ENCODE measurements around the gene PITPNC1. TPM values are rescaled to one million over a fixed set of nuclear protein-coding genes. Genes with fewer than 3 reads are reported as not detected.

Gene PITPNC1
- polyA plus RNA-seq, 1 of the 3 experiments (the other 2 are of a cell fraction) = 18.4 TPM

DNA sequence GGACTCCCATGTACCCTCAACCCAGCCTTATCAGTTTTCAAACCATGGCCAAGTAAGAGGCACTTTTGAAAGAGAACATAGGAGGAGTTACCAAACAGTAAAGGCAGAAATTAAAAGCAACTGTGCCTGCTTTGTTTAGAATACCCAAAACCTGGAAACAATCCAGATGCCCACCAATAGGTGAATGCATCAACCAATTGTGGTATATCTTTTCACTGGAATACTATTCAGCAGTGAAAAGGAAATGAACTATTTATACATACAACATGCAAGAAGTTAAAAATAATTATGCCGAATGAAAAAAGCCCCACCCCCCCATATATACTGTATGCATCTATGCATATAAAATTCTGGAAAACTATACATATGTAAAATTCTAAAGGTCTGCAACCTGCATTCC is 37.0 kb downstream of the PITPNC1 start:
- Histone ChIP-seq H3K9me3 (no peaks in the 10 kb centered on the region), H3K27ac (ENCODE audit: low read depth in 2 of 2, low read length in 1 of 2) (no peak overlapping the region), H3F3A (replicated peaks; ENCODE audit: insufficient read depth) (peaks cover 5% of the 10 kb centered on the region), H3K9ac (no peak overlapping the region), H3K4me3 (ENCODE audit: low read depth in 2 of 2, low read length in 1 of 2) (no peak overlapping the region), H3K27me3 (ENCODE audit: insufficient read depth) (no peaks in the 10 kb centered on the region), H3K79me2 (ENCODE audit: insufficient read depth) (peaks cover 19% of the 10 kb centered on the region; the same call in 1 of the 2 replicates), H2AFZ (ENCODE audit: low read depth) (no peak overlapping the region), H3K36me3 (replicated peaks in 1 of 2; ENCODE audit: control insufficient read depth in 1 of 2, insufficient read depth in 2 of 2, low read length in 1 of 2) (no peaks in the 10 kb centered on the region), H3K4me1 (ENCODE audit: control insufficient read depth in 1 of 2, insufficient read depth in 2 of 2, low read depth in 1 of 2, low read length in 1 of 2) (no peaks in the 10 kb centered on the region), H3K9me2 (no peaks in the 10 kb centered on the region), H4K20me1 (ENCODE audit: insufficient read depth) (no peaks in the 10 kb centered on the region), H3K4me2 (no peak overlapping the region)
- POLR2A ChIA-PET = no interaction called here
- CTCF ChIA-PET = interaction anchor here (1.3 kb wide), 1 partner anchor 27 kb away, joined by 4 read pairs; no protein-coding TSS in a partner anchor
- WGBS (ENCODE audit: low lambda C conversion rate) = 100% methylated on average over 1 of the region's 1 CpG
- TF ChIP-seq RFX5 (IDR thresholded peaks at IDR 0.05; ENCODE audit: low read length) (no peak), GABPA (IDR thresholded peaks at IDR 0.05; ENCODE audit: low read depth) (no peak)
- TF ChIP-seq, protein P1, sequence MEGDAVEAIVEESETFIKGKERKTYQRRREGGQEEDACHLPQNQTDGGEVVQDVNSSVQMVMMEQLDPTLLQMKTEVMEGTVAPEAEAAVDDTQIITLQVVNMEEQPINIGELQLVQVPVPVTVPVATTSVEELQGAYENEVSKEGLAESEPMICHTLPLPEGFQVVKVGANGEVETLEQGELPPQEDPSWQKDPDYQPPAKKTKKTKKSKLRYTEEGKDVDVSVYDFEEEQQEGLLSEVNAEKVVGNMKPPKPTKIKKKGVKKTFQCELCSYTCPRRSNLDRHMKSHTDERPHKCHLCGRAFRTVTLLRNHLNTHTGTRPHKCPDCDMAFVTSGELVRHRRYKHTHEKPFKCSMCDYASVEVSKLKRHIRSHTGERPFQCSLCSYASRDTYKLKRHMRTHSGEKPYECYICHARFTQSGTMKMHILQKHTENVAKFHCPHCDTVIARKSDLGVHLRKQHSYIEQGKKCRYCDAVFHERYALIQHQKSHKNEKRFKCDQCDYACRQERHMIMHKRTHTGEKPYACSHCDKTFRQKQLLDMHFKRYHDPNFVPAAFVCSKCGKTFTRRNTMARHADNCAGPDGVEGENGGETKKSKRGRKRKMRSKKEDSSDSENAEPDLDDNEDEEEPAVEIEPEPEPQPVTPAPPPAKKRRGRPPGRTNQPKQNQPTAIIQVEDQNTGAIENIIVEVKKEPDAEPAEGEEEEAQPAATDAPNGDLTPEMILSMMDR (IDR thresholded peaks at IDR 0.05) = no peak
- no peak for DNase-seq

DNA sequence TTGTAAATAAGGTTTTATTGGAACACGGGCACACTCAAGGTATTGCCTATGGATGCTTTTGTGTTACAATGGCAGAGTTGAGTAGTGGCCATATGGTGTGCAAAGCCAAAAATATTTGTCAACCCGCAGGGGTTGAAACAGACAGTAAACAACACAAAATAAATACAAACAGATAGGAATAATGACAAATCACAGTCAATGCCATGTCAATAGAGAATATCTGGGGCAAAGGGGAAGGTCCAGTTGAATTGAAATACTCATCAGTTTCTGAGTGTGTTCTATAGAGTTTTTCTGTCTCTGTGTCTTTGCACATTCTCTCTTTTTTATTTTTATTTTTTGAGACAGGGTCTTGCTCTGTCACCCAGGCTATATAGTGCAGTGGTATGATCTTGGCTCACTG is 37.5 kb downstream of the PITPNC1 start:
- peaks cover 5% of the 10 kb centered on the region for H3F3A ChIP-seq (replicated peaks; ENCODE audit: insufficient read depth)
- TF ChIP-seq RCOR1 (IDR thresholded peaks at IDR 0.05; ENCODE audit: low read length) = no peak
- no peak for TF ChIP-seq GATA2 (CRISPR knock-in tag; IDR thresholded peaks at IDR 0.05)
- no peak for TF ChIP-seq RFX5 (IDR thresholded peaks at IDR 0.05; ENCODE audit: low read length)
- no peak for TF ChIP-seq RXRA (IDR thresholded peaks at IDR 0.05; ENCODE audit: borderline replicate concordance, low read depth)
- TF ChIP-seq, protein P2, sequence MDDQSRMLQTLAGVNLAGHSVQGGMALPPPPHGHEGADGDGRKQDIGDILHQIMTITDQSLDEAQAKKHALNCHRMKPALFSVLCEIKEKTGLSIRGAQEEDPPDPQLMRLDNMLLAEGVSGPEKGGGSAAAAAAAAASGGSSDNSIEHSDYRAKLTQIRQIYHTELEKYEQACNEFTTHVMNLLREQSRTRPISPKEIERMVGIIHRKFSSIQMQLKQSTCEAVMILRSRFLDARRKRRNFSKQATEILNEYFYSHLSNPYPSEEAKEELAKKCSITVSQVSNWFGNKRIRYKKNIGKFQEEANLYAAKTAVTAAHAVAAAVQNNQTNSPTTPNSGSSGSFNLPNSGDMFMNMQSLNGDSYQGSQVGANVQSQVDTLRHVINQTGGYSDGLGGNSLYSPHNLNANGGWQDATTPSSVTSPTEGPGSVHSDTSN (IDR thresholded peaks at IDR 0.05) = no peak
- no peak overlapping the region for H3K4me2 ChIP-seq
- WGBS (ENCODE audit: low lambda C conversion rate) = 92% methylated on average over 2 of the region's 2 CpGs
- H3K79me2 ChIP-seq (ENCODE audit: insufficient read depth) = peaks cover 19% of the 10 kb centered on the region; the same call in 1 of the 2 replicates
- H2AFZ ChIP-seq (ENCODE audit: low read depth) = no peak overlapping the region
- H3K4me1 ChIP-seq (ENCODE audit: control insufficient read depth in 1 of 2, insufficient read depth in 2 of 2, low read depth in 1 of 2, low read length in 1 of 2) = no peaks in the 10 kb centered on the region
- no peaks in the 10 kb centered on the region for H3K27me3 ChIP-seq (ENCODE audit: insufficient read depth)
- no peaks in the 10 kb centered on the region for H3K9me2 ChIP-seq
- no peak overlapping the region for H3K27ac ChIP-seq (ENCODE audit: low read depth in 2 of 2, low read length in 1 of 2)
- H3K36me3 ChIP-seq (replicated peaks in 1 of 2; ENCODE audit: control insufficient read depth in 1 of 2, insufficient read depth in 2 of 2, low read length in 1 of 2) = no peaks in the 10 kb centered on the region
- H3K9me3 ChIP-seq = no peaks in the 10 kb centered on the region
- H3K4me3 ChIP-seq (ENCODE audit: low read depth in 2 of 2, low read length in 1 of 2) = no peak overlapping the region
- H3K9ac ChIP-seq = no peak overlapping the region
- ChIA-PET CTCF (interaction anchor here (1.3 kb wide), 1 partner anchor 28 kb away, joined by 4 read pairs; no protein-coding TSS in a partner anchor), POLR2A (no interaction called here)
- DNase-seq = no peak
- H4K20me1 ChIP-seq (ENCODE audit: insufficient read depth) = no peaks in the 10 kb centered on the region

DNA sequence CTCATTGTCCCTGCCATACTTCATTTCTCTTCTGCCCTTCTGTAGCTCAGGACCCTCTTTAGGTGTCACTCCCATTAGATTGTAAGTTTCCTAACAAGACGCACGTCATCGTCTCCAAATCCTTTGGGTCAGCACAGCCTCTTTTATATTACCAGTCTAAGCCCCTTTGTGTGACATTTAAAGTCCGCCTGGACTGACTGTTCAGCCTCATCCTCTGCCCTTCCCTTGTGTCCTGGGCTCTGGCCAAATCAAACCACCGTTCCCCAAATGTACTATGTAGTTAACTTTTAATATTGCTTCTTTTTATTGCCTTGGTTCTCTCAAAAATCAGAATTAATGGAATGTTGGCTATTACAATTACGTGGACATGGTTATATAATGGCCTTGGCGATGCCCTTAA is 38.2 kb downstream of the PITPNC1 start:
- Histone ChIP-seq H3K79me2 (ENCODE audit: insufficient read depth) (peaks cover 15% of the 10 kb centered on the region; the same call in 1 of the 2 replicates), H3K4me3 (ENCODE audit: low read depth in 2 of 2, low read length in 1 of 2) (no peak overlapping the region), H3K27ac (ENCODE audit: low read depth in 2 of 2, low read length in 1 of 2) (no peak overlapping the region), H3K9me2 (no peaks in the 10 kb centered on the region), H3K4me1 (ENCODE audit: control insufficient read depth in 1 of 2, insufficient read depth in 2 of 2, low read depth in 1 of 2, low read length in 1 of 2) (no peaks in the 10 kb centered on the region), H3F3A (replicated peaks; ENCODE audit: insufficient read depth) (peaks cover 5% of the 10 kb centered on the region), H4K20me1 (ENCODE audit: insufficient read depth) (no peaks in the 10 kb centered on the region), H3K9me3 (no peaks in the 10 kb centered on the region), H2AFZ (ENCODE audit: low read depth) (no peak overlapping the region), H3K27me3 (ENCODE audit: insufficient read depth) (no peaks in the 10 kb centered on the region), H3K4me2 (no peak overlapping the region), H3K36me3 (replicated peaks in 1 of 2; ENCODE audit: control insufficient read depth in 1 of 2, insufficient read depth in 2 of 2, low read length in 1 of 2) (no peaks in the 10 kb centered on the region), H3K9ac (no peak overlapping the region)
- no peak for DNase-seq
- POLR2A ChIA-PET = no interaction called here
- TF ChIP-seq NFIC (IDR thresholded peaks at IDR 0.05; ENCODE audit: borderline replicate concordance) (no peak), RFX5 (IDR thresholded peaks at IDR 0.05; ENCODE audit: low read length) (no peak), ELF1 (IDR thresholded peaks at IDR 0.05) (no peak), RCOR1 (IDR thresholded peaks at IDR 0.05; ENCODE audit: low read length) (no peak), EZH2phosphoT487 (IDR thresholded peaks at IDR 0.05; ENCODE audit: borderline replicate concordance, low read depth) (no peak), FOXM1 (IDR thresholded peaks at IDR 0.05; ENCODE audit: low read depth) (no peak), FOSL2 (IDR thresholded peaks at IDR 0.05; ENCODE audit: borderline replicate concordance, low read depth) (no peak), TAF1 (IDR thresholded peaks at IDR 0.05; ENCODE audit: borderline replicate concordance, low read depth, low read length) (no peak), RAD21 (IDR thresholded peaks at IDR 0.05; ENCODE audit: low read length) (no peak)
- 94% methylated on average over 7 of the region's 7 CpGs for WGBS (ENCODE audit: low lambda C conversion rate)
- CTCF ChIA-PET = interaction anchor here (1.3 kb wide), 1 partner anchor 28 kb away, joined by 4 read pairs; no protein-coding TSS in a partner anchor
